ENCODE results near the gene PKP1.

- TF ChIP-seq EZH2 (IDR thresholded peaks at IDR 0.05; ENCODE audit: borderline replicate concordance, low read length) (no peak), CTCF (IDR thresholded peaks at IDR 0.05; ENCODE audit: low read length) (no peak)
Measured at GRCh38 chr1:201341377-201341776, 58.1 kb downstream of the PKP1 start.
